Fibroblast of villous mesenchyme (primary cell): ENCODE data around the gene SP110. TPM values are rescaled to one million over a fixed set of nuclear protein-coding genes. Genes with fewer than 3 reads are reported as not detected.

Experiments used
- DNase-seq: peaks from one replicate; pipeline ENCODE4 v3.0.0-alpha.2; 2010; ENCODE audit warnings: low read depth
- H3K4me3 ChIP-seq: 2 replicates; pipeline ENCODE4 v1.5.1; 2011; ENCODE audit warnings: low read depth, mild to moderate bottlenecking, low read length
- CTCF ChIP-seq: IDR thresholded peaks from 2 replicates; pipeline ENCODE4 v1.5.1; 2012; ENCODE audit warnings: low read depth, mild to moderate bottlenecking, low read length; ENCODE audit not compliant: insufficient read depth
- total RNA-seq: library from RNA; depleted of rRNA; stranded (reverse); fragments of >200 nt; gene quantifications from 2 replicates; pipeline ENCODE4 v1.2.3, GENCODE V29; 2012

SP110 gene
- total RNA-seq, 1 donor = 10.4 TPM

GRCh38 chr2:230161184-230161583, 58.6 kb downstream of the SP110 start:
- peak; percentile 55 for DNase-seq
- TF ChIP-seq CTCF = no peak

GRCh38 chr2:230160112-230160660, 59.6 kb downstream of the SP110 start:
- DNase-seq = peak; percentile 64
- H3K4me3 ChIP-seq = no peak overlapping the region
- peak; percentile 78 for TF ChIP-seq CTCF

More at GRCh38 chr2:230161184-230161583, 58.6 kb downstream of the SP110 start:
- H3K4me3 ChIP-seq = no peak overlapping the region

DNA sequence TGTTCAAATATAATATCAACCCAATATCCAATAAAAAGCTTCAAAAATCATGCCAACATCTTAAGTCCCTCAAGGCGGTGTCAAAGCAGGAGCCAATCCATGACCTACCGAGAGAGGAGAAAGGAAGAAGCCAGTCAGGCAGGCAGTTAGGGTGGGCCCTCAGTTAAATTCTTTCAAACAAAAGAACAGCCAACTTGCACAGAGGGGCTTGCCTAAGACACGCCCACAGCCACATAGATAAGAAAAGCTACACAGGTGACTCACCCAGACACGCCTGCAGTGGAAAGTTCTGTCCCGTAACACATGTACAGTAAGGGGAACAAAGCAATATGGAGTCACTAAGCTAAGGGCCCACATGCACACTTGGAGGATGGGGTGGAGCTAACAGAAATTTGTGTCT, 61.3 kb downstream of the SP110 start:
- TF ChIP-seq CTCF = no peak
- DNase-seq = no peak
- no peak overlapping the region for H3K4me3 ChIP-seq

GRCh38 chr2:230156782-230157699, 62.7 kb downstream of the SP110 start:
- TF ChIP-seq CTCF = no peak
- DNase-seq = no peak
- no peak overlapping the region for H3K4me3 ChIP-seq

DNA sequence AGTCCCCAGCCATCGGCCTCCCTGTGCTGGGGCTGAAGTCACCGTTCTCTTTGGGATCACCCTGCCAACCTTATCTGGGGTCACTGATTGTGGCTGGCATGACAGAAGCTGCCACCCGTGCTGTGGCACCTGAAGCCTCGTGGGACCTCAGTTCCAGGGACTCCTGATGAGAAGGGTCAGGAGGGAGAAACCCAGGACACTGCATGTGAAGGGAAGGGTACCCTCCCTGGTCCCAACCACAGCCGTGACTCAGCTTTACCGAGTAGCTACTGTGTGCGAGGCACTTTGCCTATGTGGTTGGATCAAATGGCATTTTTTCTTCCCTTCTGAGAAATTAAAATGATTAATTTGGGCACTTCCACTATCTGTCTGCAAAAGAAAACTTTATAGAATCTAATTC, 64.4 kb downstream of the SP110 start:
- TF ChIP-seq CTCF = no peak
- H3K4me3 ChIP-seq = no peak overlapping the region
- DNase-seq = no peak

DNA sequence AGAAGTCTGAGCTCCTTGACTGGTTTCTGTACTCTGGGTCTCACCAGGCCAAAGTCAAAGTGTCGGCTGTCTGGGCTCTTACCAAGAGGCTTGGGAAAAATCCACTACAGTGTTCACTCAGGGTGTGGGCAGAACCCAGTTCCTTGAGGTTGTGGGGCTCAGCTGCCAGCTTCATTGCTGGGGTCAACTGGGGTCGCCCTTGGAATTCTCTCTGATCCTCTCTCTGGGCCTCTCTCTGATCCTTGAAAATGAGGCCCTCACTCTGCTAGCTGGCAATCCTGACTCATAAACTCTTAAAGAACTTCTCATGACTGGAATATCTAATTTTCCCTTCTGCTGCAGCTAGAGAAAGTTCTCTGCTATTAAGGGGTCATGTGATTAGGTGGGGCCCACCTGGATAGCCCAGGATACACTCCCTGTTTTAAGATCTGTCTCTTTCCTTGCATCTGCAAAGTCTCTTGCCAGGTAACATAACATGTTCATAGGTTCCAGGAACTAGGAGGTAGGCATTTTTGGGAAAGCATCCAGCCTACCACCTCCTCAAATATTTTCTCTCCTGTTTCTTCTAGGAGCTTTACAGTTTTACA, 66.3 kb downstream of the SP110 start:
- peak; percentile 37 for DNase-seq
- no peak for TF ChIP-seq CTCF
- H3K4me3 ChIP-seq = no peak overlapping the region
